Measurements from ENCODE around the gene SMC3.

GRCh38 chr10:110613341-110613995 lies 46.0 kb downstream of the SMC3 start:
- no peak for TF ChIP-seq POLR2AphosphoS5 (IDR thresholded peaks at IDR 0.05)
- TF ChIP-seq CTCF (IDR thresholded peaks at IDR 0.05 in 8 of 11, conservative IDR thresholded peaks at IDR 0.05 in 3 of 11) = no peak
- TF ChIP-seq POLR2A (IDR thresholded peaks at IDR 0.05) = no peak

Measured in spleen (tissue), 7 donors.